HepG2 (cell line): ENCODE results near the gene SIK3. TPM values are rescaled to one million over a fixed set of nuclear protein-coding genes. Genes with fewer than 3 reads are reported as not detected.

Experiments used
- ATAC-seq: fragments of 200-7000 bp; cut with Tn5 transposase; 3 replicates; pipeline ENCODE4 v1.9.1; 2020; ENCODE audit warnings: mild to moderate bottlenecking, moderate library complexity
- BruUV-seq: library from RNA; stranded (reverse); fragments of 400-500 nt; replicated peaks from 2 replicates; lab custom pipeline; 2021; lab: Mats Ljungman, UMichigan
- CTCF ChIA-PET: fragments of 300-600 bp; formaldehyde crosslinking; extraction: SDS; loops from one replicate; lab custom pipeline; 2021; ENCODE audit warnings: low total read pairs, inconsistent platforms, low intra/inter-chr PET ratio; lab: Yijun Ruan, JAX
- POLR2A ChIA-PET: fragments of 350-600 bp; sonication (Branson Sonifier 250); formaldehyde crosslinking; loops from one replicate; lab custom pipeline; 2020; ENCODE audit warnings: antibody characterized with exemption, inconsistent platforms; lab: Yijun Ruan, JAX
- DNase-seq: peaks from one replicate; pipeline ENCODE4 v3.0.0-alpha.2; 2015; ENCODE audit warnings: low spot score
- FAIRE-seq: peaks from 3 replicates; lab custom pipeline; 2011; peaks lifted over from hg19 to GRCh38; lab: Jason Lieb, UNC
- H2AFZ ChIP-seq: one replicate; pipeline ENCODE4 v1.6.1; 2011; ENCODE audit warnings: low read length, inconsistent platforms
- H3K27ac ChIP-seq: fragments of 300-600 bp; 3 replicates; pipeline ENCODE4 v1.8.0; 2011; ENCODE audit warnings: mixed run types, mild to moderate bottlenecking, mixed read lengths, low read length, inconsistent platforms; ENCODE audit not compliant: insufficient read depth; ENCODE audit errors: extremely low read length
- H3K27me3 ChIP-seq, 2 experiments: fragments of 200-600 bp in 1 of 2; 2 replicates in 1 of 2; 3 replicates in 1 of 2; pipeline versions ENCODE4 v1.6.0 to v1.8.0; 2011; ENCODE audit warnings: low read length in 2 of 2, mild to moderate bottlenecking in 2 of 2, moderate library complexity in 2 of 2, inconsistent platforms in 1 of 2; ENCODE audit not compliant: insufficient read depth in 2 of 2, control insufficient read depth in 1 of 2
- H3K36me3 ChIP-seq, 2 experiments: fragments of 200-600 bp in 1 of 2; replicated peaks in 1 of 2; 2 replicates in 1 of 2; 3 replicates in 1 of 2; pipeline versions ENCODE4 v1.5.1 to v1.8.0; 2011; ENCODE audit warnings: low read length in 2 of 2, inconsistent platforms in 1 of 2; ENCODE audit not compliant: insufficient read depth in 2 of 2, control insufficient read depth in 1 of 2
- H3K4me1 ChIP-seq: 2 replicates; pipeline ENCODE4 v1.5.1; 2012; ENCODE audit warnings: low read length, inconsistent platforms; ENCODE audit not compliant: insufficient read depth
- H3K4me2 ChIP-seq: 2 replicates; pipeline ENCODE4 v1.6.0; 2011; ENCODE audit warnings: low read depth, low read length, inconsistent platforms
- H3K4me3 ChIP-seq, 3 experiments: fragments of 200-600 bp in 1 of 3; sonication (generic), shearing (Covaris generic) in 1 of 3; replicated peaks in 1 of 3; 2 replicates each; pipeline ENCODE4 v1.5.1; 2011 to 2016; ENCODE audit warnings: low read length in 3 of 3, inconsistent platforms in 2 of 3, low read depth in 2 of 3, mild to moderate bottlenecking in 2 of 3, control low read depth in 1 of 3, mixed read lengths in 1 of 3; ENCODE audit not compliant: insufficient read depth in 1 of 3
- H3K79me2 ChIP-seq: one replicate; pipeline ENCODE4 v1.6.1; 2011; ENCODE audit warnings: low read length, inconsistent platforms; ENCODE audit not compliant: insufficient read depth
- H3K9ac ChIP-seq: 2 replicates; pipeline ENCODE4 v1.6.0; 2011; ENCODE audit warnings: mild to moderate bottlenecking, low read depth, low read length, inconsistent platforms; ENCODE audit not compliant: insufficient read depth
- H3K9me3 ChIP-seq: 2 replicates; pipeline ENCODE4 v1.5.1; 2012; ENCODE audit warnings: mild to moderate bottlenecking, low read length
- H4K20me1 ChIP-seq: 2 replicates; pipeline ENCODE4 v1.6.0; 2011; ENCODE audit warnings: inconsistent platforms, mild to moderate bottlenecking, low read length, moderate library complexity; ENCODE audit not compliant: insufficient read depth
- ARNTL ChIP-seq: sonication (generic); formaldehyde crosslinking; IDR thresholded peaks from 2 replicates; pipeline ENCODE4 v1.4.0; 2020; ENCODE audit warnings: mild to moderate bottlenecking, missing genetic modification reagents
- DMTF1 ChIP-seq: sonication (generic); formaldehyde crosslinking; IDR thresholded peaks from 2 replicates; pipeline ENCODE4 v1.4.0; 2020; ENCODE audit warnings: mild to moderate bottlenecking, missing genetic modification reagents
- LBX2 ChIP-seq: sonication (generic); formaldehyde crosslinking; IDR thresholded peaks from 2 replicates; pipeline ENCODE4 v1.5.0; 2020; ENCODE audit warnings: missing genetic modification reagents, mild to moderate bottlenecking, borderline replicate concordance
- MBD4 ChIP-seq: IDR thresholded peaks from 2 replicates; pipeline ENCODE4 v1.6.1; 2012; ENCODE audit warnings: low read length, inconsistent platforms, borderline replicate concordance
- NFIC ChIP-seq: IDR thresholded peaks from 2 replicates; pipeline ENCODE4 v1.6.1; 2012; ENCODE audit warnings: mild to moderate bottlenecking, low read length, inconsistent platforms
- SOX13 ChIP-seq, 3 experiments: fragments of 450-650 bp in 1 of 3; sonication (generic) in 1 of 3; formaldehyde crosslinking in 1 of 3; IDR thresholded peaks in 2 of 3; conservative IDR thresholded peaks in 1 of 3; 2 replicates each; pipeline versions ENCODE4 v1.5.0 to v1.6.1; 2016 to 2020; ENCODE audit warnings: antibody characterized with exemption in 1 of 3, mild to moderate bottlenecking in 1 of 3, missing compliant biosample characterization in 1 of 3, missing genetic modification reagents in 1 of 3, moderate library complexity in 1 of 3
- TRAFD1 ChIP-seq: sonication (generic); formaldehyde crosslinking; IDR thresholded peaks from 2 replicates; pipeline ENCODE4 v1.5.1; 2020; ENCODE audit warnings: missing genetic modification reagents, mild to moderate bottlenecking, borderline replicate concordance
- WGBS: methylation state at CpG from one replicate; pipeline ENCODE4 v1.1.6; 2017; ENCODE audit warnings: low lambda C conversion rate; 5-methylcytosine and 5-hydroxymethylcytosine counted together
- in situ Hi-C: cut with HindIII; loops from 2 replicates; pipeline ENCODE4 v1.10.0; 2017; ENCODE audit warnings: low pct_unique_long_range_greater_than_20kb; ENCODE audit not compliant: extremely low pct_ligation_motif_present
- intact Hi-C: fragments of 100-400 bp; cut with micrococcal nuclease; formaldehyde crosslinking; loops from one replicate; pipeline ENCODE4 v1.10.0; 2022; ENCODE audit not compliant: unreplicated experiment
- polyA plus RNA-seq, 8 experiments: library from polyadenylated mRNA; depleted of rRNA in 3 of 8; stranded (reverse) in 7 of 8; unstranded in 1 of 8; fragments of >200 nt; fragmentation: Illumina TruSeq in 4 of 8; extraction: Trizol in 4 of 8; gene quantifications; 2 replicates each; pipeline versions ENCODE4 v1.2.1 to v1.2.3, GENCODE V29; 2011 to 2016; ENCODE audit warnings: low read depth in 4 of 8, missing spikeins in 1 of 8, mixed read lengths in 1 of 8; ENCODE audit not compliant: insufficient read depth in 1 of 8
- total RNA-seq, 5 experiments: library from RNA; depleted of rRNA; stranded (reverse); fragments of >200 nt; fragmentation: Illumina TruSeq; extraction: Trizol; gene quantifications; 2 replicates each; pipeline ENCODE4 v1.2.3, GENCODE V29; 2016; ENCODE audit warnings: low read depth in 1 of 5

The SIK3 gene
- total and polyA plus RNA-seq, 2 of the 13 experiments (the other 11 are each of a cell fraction or from before 2014, with no cell fraction given), result 5.7 to 9.8 TPM

- Histone ChIP-seq H4K20me1 (peaks cover 23% of the 10 kb centered on the region), H3K9ac (no peak overlapping the region), H3K4me1 (peaks cover 24% of the 10 kb centered on the region), H3K27ac (no peak overlapping the region), H3K79me2 (peaks cover 17% of the 10 kb centered on the region), H3K9me3 (no peaks in the 10 kb centered on the region), H3K4me2 (no peak overlapping the region), H2AFZ (no peak overlapping the region), H3K4me3 (no peak overlapping the region), H3K36me3 (peaks cover 0 to 1% of the 10 kb centered on the region in 2 experiments; a peak in 1 of 5 replicates), H3K27me3 (no peaks in the 10 kb centered on the region)
- TF ChIP-seq MBD4, result no peak
- no peak for TF ChIP-seq LBX2 (CRISPR knock-in tag)
- TF ChIP-seq ARNTL, result no peak
- TF ChIP-seq TRAFD1, result no peak
- no peak for TF ChIP-seq NFIC
- no peak for TF ChIP-seq DMTF1
- TF ChIP-seq SOX13 (IDR thresholded peaks at IDR 0.05), result no peak
- TF ChIP-seq SOX13 (CRISPR knock-in tag; conservative IDR thresholded peaks at IDR 0.05 in 1 of 2, IDR thresholded peaks at IDR 0.05 in 1 of 2), result no peak
- FAIRE-seq (no peak), ATAC-seq (no peak), DNase-seq (no peak)
- intact Hi-C loops, result no loop called here
- BruUV-seq, result no TSS peak
- in situ Hi-C loops, result no loop called here
- ChIA-PET CTCF (no interaction called here), POLR2A (no interaction called here)
- 99% methylated on average over 6 of the region's 6 CpGs for WGBS
Measured at GRCh38 chr11:117016246-117016645, 82.0 kb downstream of the SIK3 start.
